HUES48 (cell line): ENCODE results near the gene EFCAB8.

Source experiments
- H3K27ac ChIP-seq: one replicate; pipeline ENCODE4 v1.7.0; 2013; ENCODE audit warnings: low read depth, low read length, inconsistent platforms
- H3K27me3 ChIP-seq: 2 replicates; pipeline ENCODE4 v1.6.1; 2013; ENCODE audit warnings: mild to moderate bottlenecking, low read length; ENCODE audit not compliant: control insufficient read depth, insufficient read depth
- H3K36me3 ChIP-seq: 2 replicates; pipeline ENCODE4 v1.6.1; 2013; ENCODE audit warnings: low read length; ENCODE audit not compliant: control insufficient read depth, insufficient read depth
- H3K4me1 ChIP-seq: 2 replicates; pipeline ENCODE4 v1.6.1; 2013; ENCODE audit warnings: mild to moderate bottlenecking, low read length; ENCODE audit not compliant: control insufficient read depth, insufficient read depth
- H3K4me3 ChIP-seq: 2 replicates; pipeline ENCODE4 v1.5.1; 2013; ENCODE audit warnings: mild to moderate bottlenecking, low read depth, low read length
- H3K9ac ChIP-seq: 2 replicates; pipeline ENCODE4 v1.6.1; 2013; ENCODE audit warnings: mild to moderate bottlenecking, low read depth, low read length, moderate library complexity
- H3K9me3 ChIP-seq: 2 replicates; pipeline ENCODE4 v1.6.1; 2013; ENCODE audit warnings: low read length; ENCODE audit not compliant: control insufficient read depth, insufficient read depth

The EFCAB8 gene

DNA sequence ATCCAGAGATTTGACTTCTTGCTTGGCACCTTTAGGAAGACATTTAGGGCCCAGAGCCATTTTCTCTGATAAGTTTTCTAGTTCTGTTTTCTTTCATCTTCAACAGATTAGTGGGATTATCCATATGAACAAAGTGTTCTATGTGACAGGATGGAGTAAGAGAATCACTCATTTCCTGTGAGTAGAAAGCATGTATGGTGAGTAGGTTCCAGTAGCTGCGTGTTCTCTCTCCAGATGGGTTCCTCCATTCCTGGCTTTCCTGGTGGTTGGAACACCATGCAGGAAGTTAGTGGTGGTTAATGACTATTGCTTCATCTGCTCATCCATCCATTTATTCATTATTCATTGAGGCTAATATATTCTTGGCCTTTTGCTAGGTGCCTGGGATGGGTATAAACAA is 54.0 kb downstream of the EFCAB8 start:
- Histone ChIP-seq H3K27ac (no peak overlapping the region), H3K9me3 (peaks cover 14% of the 10 kb centered on the region; the same call in 1 of the 2 replicates), H3K4me1 (no peaks in the 10 kb centered on the region), H3K4me3 (no peak overlapping the region), H3K27me3 (no peaks in the 10 kb centered on the region), H3K36me3 (no peaks in the 10 kb centered on the region), H3K9ac (no peak overlapping the region)

DNA sequence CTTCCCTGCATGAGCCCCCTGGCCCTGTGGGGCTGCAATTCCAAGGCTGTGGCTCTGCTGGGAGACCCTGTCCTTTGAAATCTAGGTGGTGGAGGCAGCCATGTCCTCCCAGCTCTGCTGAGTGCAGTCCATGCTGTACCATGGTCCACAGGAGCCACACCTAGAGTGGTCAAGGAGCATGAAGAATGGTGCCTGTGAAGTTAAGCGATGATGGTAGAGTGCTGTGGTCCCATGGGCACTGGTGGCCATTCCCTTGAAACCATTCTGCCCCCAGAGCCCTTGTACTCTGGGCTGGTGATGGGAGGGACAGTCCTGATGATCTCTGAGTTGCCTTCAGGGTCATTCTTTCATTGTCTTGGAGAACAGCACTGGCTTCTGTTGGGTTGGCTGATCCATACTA is 55.3 kb downstream of the EFCAB8 start:
- H3K9me3 ChIP-seq: peaks cover 14% of the 10 kb centered on the region; the same call in 1 of the 2 replicates
- H3K4me1 ChIP-seq: no peaks in the 10 kb centered on the region
- no peaks in the 10 kb centered on the region for H3K27me3 ChIP-seq
- H3K27ac ChIP-seq: no peak overlapping the region
- H3K9ac ChIP-seq: no peak overlapping the region
- no peaks in the 10 kb centered on the region for H3K36me3 ChIP-seq
- H3K4me3 ChIP-seq: no peak overlapping the region

DNA sequence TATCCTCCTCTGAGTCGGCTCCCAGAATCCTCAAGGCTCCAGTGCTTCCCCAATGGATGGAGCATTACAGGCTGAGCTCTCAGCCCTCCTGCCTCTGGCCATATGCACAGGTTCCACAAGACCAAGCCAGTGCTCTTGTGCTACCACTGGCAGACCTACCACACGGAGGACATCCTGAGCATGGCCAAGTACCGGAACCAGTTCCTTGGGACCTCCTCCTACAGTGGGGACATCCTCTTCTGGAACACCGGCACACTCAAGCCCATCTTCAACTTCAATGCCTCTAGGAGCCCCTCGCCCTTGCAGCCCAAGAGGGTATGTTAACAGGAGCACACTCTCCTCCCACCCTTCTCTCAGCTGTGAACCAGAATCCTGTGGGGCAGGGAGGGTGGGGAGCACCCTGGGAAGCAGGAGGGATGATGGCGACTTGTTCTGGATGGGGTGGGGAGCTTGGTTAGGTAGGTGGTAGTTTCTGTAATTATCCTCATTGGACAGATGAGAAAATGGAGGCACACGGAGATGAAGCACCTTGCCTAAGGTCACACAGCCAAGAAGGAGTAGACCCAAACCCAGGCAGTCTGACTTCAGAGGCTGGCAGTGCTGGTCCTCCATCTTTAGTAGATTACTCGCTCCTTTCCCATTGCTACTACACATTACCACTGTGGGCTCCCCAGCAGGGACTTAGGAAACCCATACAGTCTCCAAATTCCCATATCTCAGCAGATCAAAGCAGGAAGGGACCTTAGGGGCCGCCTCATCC is 58.6 kb downstream of the EFCAB8 start:
- Histone ChIP-seq H3K36me3 (no peaks in the 10 kb centered on the region), H3K27ac (no peak overlapping the region), H3K9me3 (peaks cover 14% of the 10 kb centered on the region; the same call in 1 of the 2 replicates), H3K9ac (no peak overlapping the region), H3K27me3 (no peaks in the 10 kb centered on the region), H3K4me1 (no peaks in the 10 kb centered on the region), H3K4me3 (no peak overlapping the region)

- Histone ChIP-seq H3K9ac (no peak overlapping the region), H3K4me1 (no peaks in the 10 kb centered on the region), H3K27ac (no peak overlapping the region), H3K4me3 (no peak overlapping the region), H3K27me3 (no peaks in the 10 kb centered on the region), H3K36me3 (no peaks in the 10 kb centered on the region), H3K9me3 (peaks cover 14% of the 10 kb centered on the region; the same call in 1 of the 2 replicates)
These were observed 59.6 kb downstream of the EFCAB8 start for GRCh38 chr20:32918296-32918695.

- H3K36me3 ChIP-seq: no peaks in the 10 kb centered on the region
- H3K9ac ChIP-seq: no peak overlapping the region
- no peak overlapping the region for H3K4me3 ChIP-seq
- no peaks in the 10 kb centered on the region for H3K27me3 ChIP-seq
- no peak overlapping the region for H3K27ac ChIP-seq
- H3K4me1 ChIP-seq: no peaks in the 10 kb centered on the region
- H3K9me3 ChIP-seq: peaks cover 14% of the 10 kb centered on the region; the same call in 1 of the 2 replicates
These were observed 60.0 kb downstream of the EFCAB8 start for GRCh38 chr20:32918751-32919150.

DNA sequence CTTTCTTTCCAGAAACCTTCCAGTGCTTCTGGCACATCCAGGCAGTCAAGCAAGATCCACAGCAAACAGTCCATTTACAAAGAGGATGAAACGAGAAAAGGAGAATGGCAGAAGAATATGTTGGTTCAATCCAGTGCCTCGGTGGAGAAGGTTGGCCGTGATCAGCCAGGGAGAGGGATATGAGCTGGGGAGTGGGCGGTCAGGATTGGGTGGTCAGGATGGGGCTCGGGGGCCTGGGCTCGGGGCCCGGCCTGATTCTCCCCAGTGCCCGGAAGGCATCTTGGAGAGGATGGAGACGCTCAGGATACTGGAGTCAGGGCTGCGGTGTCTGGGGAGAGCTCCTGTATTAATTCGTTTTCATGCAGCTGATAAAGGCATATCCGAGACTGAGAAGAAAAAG is 61.3 kb downstream of the EFCAB8 start:
- Histone ChIP-seq H3K27ac (no peak overlapping the region), H3K4me1 (no peaks in the 10 kb centered on the region), H3K27me3 (no peaks in the 10 kb centered on the region), H3K9ac (no peak overlapping the region), H3K4me3 (no peak overlapping the region), H3K36me3 (no peaks in the 10 kb centered on the region), H3K9me3 (peaks cover 11% of the 10 kb centered on the region; the same call in 1 of the 2 replicates)

DNA sequence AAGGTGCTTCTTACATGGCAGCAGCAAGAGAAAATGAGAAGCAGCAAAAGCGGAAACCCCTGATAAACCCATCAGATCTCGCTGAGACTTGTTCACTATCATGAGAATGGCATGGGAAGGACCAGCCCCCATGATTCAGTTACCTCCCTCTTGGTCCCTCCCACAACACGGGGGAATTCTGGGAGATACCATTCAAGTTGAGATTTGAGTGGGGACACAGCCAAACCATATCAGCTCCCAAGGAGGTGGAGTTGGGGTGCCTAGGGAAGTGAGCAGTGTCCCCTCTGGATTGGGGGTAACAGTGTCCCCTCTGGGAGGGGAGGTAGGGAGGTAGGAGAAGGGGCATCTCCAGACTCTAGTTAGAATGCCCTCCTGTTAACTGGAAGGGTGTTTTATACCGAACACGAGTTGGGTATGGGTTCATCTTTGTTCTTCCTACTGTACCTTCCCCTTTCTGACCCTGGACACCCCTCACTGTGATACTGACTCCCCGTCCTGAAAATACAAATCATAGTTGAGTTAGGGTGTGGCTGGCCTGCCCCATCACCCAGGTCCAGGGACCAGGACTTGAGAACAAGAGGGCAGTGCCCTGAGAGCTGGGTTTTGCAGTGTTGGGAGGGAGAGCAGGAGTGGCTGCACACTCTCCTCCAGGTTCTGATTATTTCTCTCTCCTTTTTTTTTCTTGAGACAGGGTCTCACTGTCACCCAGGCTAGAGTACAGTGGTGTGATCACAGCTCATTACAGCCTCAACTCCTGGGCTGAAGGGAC is 62.0 kb downstream of the EFCAB8 start:
- peaks cover 6% of the 10 kb centered on the region; the same call in 1 of the 2 replicates for H3K9me3 ChIP-seq
- no peaks in the 10 kb centered on the region for H3K27me3 ChIP-seq
- no peak overlapping the region for H3K9ac ChIP-seq
- no peaks in the 10 kb centered on the region for H3K4me1 ChIP-seq
- H3K36me3 ChIP-seq: no peaks in the 10 kb centered on the region
- no peak overlapping the region for H3K4me3 ChIP-seq
- H3K27ac ChIP-seq: no peak overlapping the region

DNA sequence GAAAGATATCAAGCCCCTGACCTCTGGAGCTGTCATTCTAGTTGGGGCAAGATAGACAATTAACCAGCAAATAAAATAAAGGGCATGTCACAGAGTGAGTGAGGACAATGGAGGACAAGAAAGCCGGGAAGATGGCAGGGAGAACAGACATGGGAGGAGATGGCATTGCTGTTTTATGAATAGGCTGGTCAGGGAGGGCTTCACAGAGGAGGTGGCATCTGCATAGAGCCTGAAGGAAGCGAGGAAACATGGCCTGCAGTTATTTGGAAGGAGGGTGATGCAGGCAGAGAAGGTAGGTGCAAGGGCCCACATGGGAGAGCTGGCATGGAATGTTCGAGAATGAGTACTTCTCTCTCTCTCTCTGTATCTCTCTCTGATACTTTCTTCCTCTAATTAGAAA is 63.7 kb downstream of the EFCAB8 start:
- Histone ChIP-seq H3K9ac (no peak overlapping the region), H3K36me3 (no peaks in the 10 kb centered on the region), H3K4me3 (no peak overlapping the region), H3K27ac (no peak overlapping the region), H3K27me3 (no peaks in the 10 kb centered on the region), H3K9me3 (no peaks in the 10 kb centered on the region), H3K4me1 (no peaks in the 10 kb centered on the region)

DNA sequence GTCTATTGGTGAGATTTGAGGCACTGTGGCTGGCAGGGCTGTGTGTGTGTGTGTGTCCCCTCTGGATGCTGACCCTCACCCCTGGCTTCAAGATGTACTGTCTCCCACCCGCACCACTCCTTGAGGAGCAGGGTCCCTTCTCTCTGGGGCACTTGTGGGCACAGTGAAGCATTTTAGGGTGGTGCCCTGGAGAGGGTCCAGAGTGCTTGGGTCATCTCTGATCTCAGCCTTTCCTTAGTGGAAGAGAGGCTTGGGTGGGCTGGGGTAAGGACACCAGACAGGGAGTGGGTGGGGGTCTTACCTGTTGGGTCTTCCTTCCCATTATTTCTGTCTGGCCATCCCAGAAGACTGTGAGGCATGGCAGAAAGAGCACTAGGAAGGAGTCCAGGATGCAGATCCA is 66.1 kb downstream of the EFCAB8 start:
- Histone ChIP-seq H3K9me3 (no peaks in the 10 kb centered on the region), H3K27me3 (no peaks in the 10 kb centered on the region), H3K4me3 (no peak overlapping the region), H3K4me1 (no peaks in the 10 kb centered on the region), H3K27ac (no peak overlapping the region), H3K36me3 (no peaks in the 10 kb centered on the region), H3K9ac (no peak overlapping the region)

GRCh38 chr20:32925481-32926196 is 66.9 kb downstream of the EFCAB8 start:
- Histone ChIP-seq H3K27me3 (no peaks in the 10 kb centered on the region), H3K27ac (no peak overlapping the region), H3K4me1 (no peaks in the 10 kb centered on the region), H3K9ac (no peak overlapping the region), H3K4me3 (no peak overlapping the region), H3K36me3 (no peaks in the 10 kb centered on the region), H3K9me3 (no peaks in the 10 kb centered on the region)

GRCh38 chr20:32929162-32929561 is 70.4 kb downstream of the EFCAB8 start:
- no peak overlapping the region for H3K9ac ChIP-seq
- H3K4me3 ChIP-seq: no peak overlapping the region
- H3K36me3 ChIP-seq: no peaks in the 10 kb centered on the region
- no peaks in the 10 kb centered on the region for H3K4me1 ChIP-seq
- no peak overlapping the region for H3K27ac ChIP-seq
- H3K27me3 ChIP-seq: no peaks in the 10 kb centered on the region
- no peaks in the 10 kb centered on the region for H3K9me3 ChIP-seq
